Activated CD8-positive, alpha-beta memory T cell treated with anti-CD3 and anti-CD28 coated beads, Interleukin-2, amount 50 U/mL, for 4 hours (primary cell): ENCODE data around the gene CLEC6A.
"Not testable (repeated sequence)": the region's sequence is repeated elsewhere in the genome, so short reads cannot be mapped to it uniquely, and the experiment has no call there.

Experiments used
- DNase-seq: peaks from one replicate; pipeline ENCODE4 v3.0.0-alpha.2; 2020

The CLEC6A gene

DNA sequence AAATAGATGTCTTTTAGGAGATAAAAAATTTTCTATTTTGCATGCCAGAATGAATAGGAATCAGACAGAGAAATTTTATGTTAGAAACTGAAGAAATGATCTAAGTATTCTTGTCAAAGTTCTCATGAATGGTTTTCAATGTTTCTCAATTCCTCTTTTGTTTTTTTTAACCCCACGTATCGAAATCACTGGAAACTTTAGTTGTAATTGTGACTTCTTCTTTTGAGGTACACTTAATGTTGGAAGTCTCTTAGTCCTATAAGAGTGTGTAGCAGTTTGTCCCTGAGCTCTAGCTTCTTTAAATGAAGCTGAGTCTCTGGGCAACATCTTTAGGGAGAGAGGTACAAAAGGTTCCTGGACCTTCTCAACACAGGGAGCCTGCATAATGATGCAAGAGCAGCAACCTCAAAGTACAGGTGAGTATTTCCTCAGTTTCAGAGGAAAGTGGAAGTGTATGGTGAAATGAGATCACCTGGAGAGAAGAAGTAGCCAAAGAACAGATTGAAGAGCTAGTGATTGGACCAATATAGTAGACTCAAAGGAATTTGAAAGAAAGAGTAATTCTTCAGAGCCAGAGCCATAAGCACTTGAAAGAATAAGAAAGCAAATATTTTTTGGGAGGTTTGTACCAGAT is at the start of gene CLEC6A:
Gene CLEC6A, plus strand, starts transcription at position 236 of the 634 bp plus-strand sequence. Its CDS starts 150 bp downstream, at position 386.
- DNase-seq = no peak

DNA sequence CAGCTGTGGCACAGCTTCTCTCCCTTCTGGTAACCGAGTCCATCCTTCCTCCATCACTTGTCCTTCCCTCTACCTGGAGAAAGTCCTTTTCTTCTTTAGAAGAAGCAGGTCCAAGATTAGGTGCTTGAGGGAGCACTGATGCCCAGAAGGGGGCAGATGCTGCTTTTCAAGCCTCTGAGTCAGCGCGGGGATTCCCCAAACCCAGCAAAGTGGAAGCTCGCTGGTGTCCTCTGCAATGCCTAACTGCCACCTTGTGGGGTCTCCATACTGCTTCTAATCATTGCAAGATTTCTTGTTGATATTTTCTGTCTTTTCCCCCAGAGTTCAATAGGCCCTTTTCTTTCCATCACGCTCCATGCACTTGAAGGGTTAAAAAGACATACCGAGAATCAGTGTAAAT is 36.2 kb upstream of the CLEC6A start:
- DNase-seq = peak; percentile 50

GRCh38 chr12:8420506-8420905 is 35.3 kb upstream of the CLEC6A start:
- no peak for DNase-seq

DNA sequence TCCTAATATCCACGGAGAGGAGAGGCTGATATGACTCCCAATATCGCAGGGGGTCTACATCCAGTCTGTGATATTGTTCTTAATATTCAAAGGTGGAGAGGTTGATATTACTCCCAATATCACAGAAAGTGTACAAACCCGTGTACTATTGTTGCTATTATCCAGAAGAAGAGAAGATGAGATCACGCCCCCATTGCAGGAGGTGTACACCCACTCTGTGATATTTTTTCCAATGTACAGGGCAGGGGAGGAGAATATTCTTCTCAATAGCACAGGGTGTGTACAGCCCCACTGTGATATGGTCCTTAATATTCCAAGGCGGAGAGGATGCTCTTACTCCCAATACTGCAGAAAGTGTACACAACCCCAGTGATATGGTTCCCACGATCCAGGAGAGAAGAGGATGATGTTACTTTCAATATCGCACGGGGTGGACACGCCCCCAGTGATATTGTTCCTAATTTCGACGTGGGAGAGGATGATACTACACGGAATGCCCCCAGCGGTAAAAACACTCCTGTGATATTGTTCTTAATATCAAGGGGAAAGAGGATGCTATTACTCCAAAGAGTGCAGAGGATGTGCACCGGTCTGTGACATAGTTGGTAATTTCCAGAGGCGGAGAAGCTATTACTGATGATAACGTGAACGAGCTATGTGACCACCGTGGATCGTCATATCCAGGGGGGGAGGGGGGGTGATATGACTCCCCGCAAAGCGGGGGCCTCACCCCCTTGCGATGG is 11.1 kb upstream of the CLEC6A start:
- not testable (repeated sequence) for DNase-seq

GRCh38 chr12:8445731-8446130 is 10.0 kb upstream of the CLEC6A start:
- DNase-seq = no peak

DNA sequence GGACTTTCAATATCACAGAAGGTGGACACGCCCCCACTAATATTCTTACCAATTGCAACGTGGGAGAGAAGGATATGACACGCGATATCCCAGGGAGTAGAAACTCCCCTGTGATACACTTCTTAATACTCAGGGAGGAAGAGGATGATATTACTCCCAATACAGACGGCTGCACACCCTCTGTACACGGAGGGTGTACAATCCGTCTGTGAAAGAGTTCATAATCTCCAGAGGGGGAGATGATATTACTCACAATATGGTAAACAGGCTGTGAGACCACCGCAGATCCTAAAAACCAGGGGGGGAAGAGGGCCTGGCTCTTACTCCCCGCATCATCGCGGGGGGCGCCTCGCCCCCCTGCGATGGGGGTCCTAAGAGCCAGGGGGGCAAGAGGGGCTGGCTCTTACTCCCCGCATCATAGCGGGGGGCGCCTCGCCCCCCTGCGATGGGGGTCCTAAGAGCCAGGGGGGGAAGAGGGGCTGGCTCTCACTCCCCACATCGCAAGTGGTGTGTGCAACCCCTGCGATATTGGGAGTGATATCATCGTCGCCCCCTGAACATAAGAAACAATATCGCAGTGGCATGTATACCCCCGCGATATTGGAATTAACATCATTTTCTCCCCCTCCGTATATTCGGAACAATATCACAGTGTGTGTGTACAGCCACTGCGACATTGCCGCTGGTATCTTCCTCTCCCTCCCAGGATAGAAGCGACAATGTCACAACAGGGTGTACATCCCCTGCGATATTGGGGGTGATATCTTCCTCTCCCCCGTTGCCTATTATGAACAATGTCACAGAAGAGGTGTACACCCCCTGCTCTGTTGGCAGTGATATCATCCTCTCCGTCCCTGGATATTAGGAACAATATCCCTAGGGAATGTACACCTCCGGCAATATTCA is 8.9 kb upstream of the CLEC6A start:
- no peak for DNase-seq

DNA sequence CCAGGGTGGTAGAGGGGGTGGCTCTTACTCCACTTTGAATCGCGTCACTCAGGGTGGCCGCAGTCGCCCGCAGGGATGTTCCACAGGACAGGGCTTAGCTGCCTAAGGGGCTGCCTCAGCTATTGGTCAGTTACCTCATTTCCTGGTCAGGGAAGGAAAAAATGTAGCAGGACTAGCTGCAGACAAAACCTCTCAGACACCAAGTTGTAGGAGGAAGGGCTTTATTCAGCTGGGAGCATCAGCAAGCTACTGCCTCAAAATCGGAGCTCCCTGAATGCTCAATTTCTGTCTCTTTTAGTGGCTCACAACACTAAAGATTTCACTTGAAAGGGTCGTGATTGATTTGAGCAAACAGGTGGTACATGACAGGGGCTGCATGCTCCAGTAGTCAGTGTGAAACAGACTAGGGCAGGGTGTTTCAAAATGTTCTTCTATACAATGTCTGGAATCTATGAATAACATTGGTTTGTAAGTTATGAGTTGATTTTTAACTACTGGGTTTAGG is 6.4 kb upstream of the CLEC6A start:
- DNase-seq = no peak

GRCh38 chr12:8452036-8452435 is 3.7 kb upstream of the CLEC6A start:
- DNase-seq = no peak

DNA sequence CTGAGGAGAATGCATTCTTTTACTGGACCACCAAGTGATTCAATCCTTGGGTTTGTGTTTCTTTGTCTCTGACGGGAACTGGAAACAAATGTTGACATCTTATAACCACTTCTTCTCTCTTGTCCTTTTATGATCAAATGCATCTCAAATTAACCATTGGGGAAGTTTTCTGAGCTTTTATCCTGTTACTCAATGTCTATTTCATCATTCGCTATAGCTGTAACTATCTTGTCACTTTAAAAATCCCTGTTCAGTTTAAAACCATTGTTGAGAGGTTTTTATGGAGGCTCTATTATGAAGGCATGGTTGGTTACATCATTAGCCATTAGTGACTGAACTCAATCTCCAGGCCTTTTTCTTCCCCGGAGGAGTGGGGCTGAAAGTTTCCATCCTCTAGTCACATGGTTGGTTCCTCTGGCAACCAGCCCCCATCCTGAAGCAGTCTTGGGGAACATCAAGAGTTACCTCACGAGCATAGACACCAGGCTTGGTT is 2.7 kb upstream of the CLEC6A start:
- DNase-seq = no peak

- no peak for DNase-seq
Measured at GRCh38 chr12:8453796-8454195, 2.0 kb upstream of the CLEC6A start.

GRCh38 chr12:8455271-8455670 is 491 bp upstream of the CLEC6A start:
- no peak for DNase-seq

GRCh38 chr12:8461426-8461825 is 5.7 kb downstream of the CLEC6A start:
- DNase-seq = no peak

GRCh38 chr12:8465301-8465996 is 9.7 kb downstream of the CLEC6A start:
- DNase-seq = no peak

GRCh38 chr12:8466241-8466640 is 10.5 kb downstream of the CLEC6A start:
- no peak for DNase-seq

DNA sequence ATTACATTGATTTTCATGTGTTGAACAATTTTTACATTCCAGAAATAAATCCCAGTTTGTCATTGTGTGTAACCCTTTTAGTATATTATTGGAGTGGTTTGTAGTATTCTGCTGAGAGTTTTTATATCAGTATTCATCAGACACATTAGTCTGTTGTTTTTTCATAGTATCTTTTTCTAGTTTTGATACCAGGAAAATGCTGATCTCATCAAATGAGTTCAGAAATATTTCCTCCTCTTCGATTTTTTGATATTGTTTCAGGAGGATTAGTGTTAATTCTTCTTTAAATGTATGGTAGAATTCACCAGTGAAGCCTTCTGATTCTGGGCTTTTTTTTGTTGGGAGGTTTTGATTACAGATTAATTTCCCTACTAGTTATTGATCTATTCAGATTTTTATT is 15.3 kb downstream of the CLEC6A start:
- no peak for DNase-seq

- DNase-seq = no peak
Measured at GRCh38 chr12:8475508-8476203, 19.9 kb downstream of the CLEC6A start.

DNA sequence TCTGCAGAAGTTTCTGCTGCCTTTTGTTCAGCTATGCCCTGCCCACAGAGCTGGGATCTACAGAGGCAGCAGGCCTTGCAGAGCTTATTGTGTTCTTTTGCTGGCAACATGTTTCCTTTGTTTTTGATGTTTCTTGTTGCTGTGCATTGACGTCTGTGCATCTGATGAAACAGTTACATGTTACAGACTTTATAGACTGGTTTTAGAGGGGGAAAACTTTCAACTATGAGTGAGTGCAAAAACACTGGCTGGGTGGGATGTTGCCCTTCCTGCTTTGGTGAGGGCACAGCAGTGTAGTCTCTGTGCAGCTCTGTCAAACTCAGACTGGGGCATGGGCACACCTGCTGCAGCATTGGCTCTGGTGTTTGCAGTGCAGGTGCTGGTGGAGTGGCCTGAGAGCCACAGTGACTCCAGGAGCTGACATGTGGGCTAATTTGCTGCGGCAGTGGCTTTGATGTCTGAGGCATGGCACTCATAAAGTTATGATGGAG is 26.9 kb downstream of the CLEC6A start:
- DNase-seq = no peak

GRCh38 chr12:8483079-8483478 is 27.3 kb downstream of the CLEC6A start:
- DNase-seq = no peak

- DNase-seq = no peak
Measured at GRCh38 chr12:8491646-8492530, 36.1 kb downstream of the CLEC6A start.

DNA sequence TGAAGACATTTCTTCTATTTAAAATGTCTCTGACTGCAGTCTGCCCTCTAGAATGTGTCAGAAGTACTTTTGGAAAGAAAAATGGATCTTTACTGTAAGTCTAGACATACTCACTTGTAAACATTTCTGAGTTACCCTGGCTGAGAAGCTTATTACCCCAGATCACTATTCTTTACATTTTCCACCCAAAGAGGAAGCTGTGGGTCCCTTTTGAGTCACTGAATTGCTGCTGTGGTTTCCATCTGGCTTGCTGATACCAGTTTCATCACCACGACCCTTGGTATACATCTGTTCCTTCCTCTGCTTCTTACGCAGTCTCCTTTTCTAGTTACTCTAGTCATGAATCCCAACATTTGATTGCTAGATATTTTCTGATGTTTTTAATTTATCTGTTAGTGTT is 37.3 kb downstream of the CLEC6A start:
- DNase-seq = peak; percentile 25

GRCh38 chr12:8495671-8496070 is 39.9 kb downstream of the CLEC6A start:
- not testable (repeated sequence) for DNase-seq
